Activated naive CD8-positive, alpha-beta T cell treated with anti-CD3 and anti-CD28 coated beads, Interleukin-2, amount 50 U/mL, for 24 hours (primary cell): ENCODE data around the gene ANKRD16.
A peak's percentile ranks its signal among the peaks of the same experiment; 100 is the strongest.
"Not testable (repeated sequence)": the region's sequence is repeated elsewhere in the genome, so short reads cannot be mapped to it uniquely, and the experiment has no call there.

Experiments used
- ATAC-seq: fragments of 150-1000 bp; cut with Tn5 transposase; one replicate; pipeline ENCODE4 v1.10.0; 2021
- DNase-seq: peaks from one replicate; pipeline ENCODE4 v3.0.0; 2021
- H3K27ac Mint-ChIP-seq: one replicate; pipeline ENCODE4 v1.8.0; 2021; ENCODE audit warnings: mild to moderate bottlenecking, mixed read lengths
- H3K27me3 Mint-ChIP-seq: one replicate; pipeline ENCODE4 v1.8.0; 2021; ENCODE audit warnings: mixed read lengths
- H3K36me3 Mint-ChIP-seq: one replicate; pipeline ENCODE4 v1.8.0; 2021; ENCODE audit warnings: low read depth, mixed read lengths
- H3K4me1 Mint-ChIP-seq: one replicate; pipeline ENCODE4 v1.8.0; 2021; ENCODE audit warnings: mixed read lengths
- H3K4me3 Mint-ChIP-seq: one replicate; pipeline ENCODE4 v1.8.0; 2021; ENCODE audit warnings: mild to moderate bottlenecking, moderate library complexity, mixed read lengths
- H3K9me3 Mint-ChIP-seq: one replicate; pipeline ENCODE4 v1.8.0; 2021; ENCODE audit warnings: mixed read lengths

Gene ANKRD16

GRCh38 chr10:5895804-5896203 is 6.1 kb upstream of the ANKRD16 start:
- no peaks in the 10 kb centered on the region for H3K27me3 Mint-ChIP-seq
- peak overlapping the region; percentile 64 for H3K27ac Mint-ChIP-seq
- ATAC-seq (no peak), DNase-seq (no peak)
- no peaks in the 10 kb centered on the region for H3K9me3 Mint-ChIP-seq
- H3K4me3 Mint-ChIP-seq = no peak overlapping the region
- H3K36me3 Mint-ChIP-seq = peaks cover 27% of the 10 kb centered on the region
- H3K4me1 Mint-ChIP-seq = peaks cover 47% of the 10 kb centered on the region

DNA sequence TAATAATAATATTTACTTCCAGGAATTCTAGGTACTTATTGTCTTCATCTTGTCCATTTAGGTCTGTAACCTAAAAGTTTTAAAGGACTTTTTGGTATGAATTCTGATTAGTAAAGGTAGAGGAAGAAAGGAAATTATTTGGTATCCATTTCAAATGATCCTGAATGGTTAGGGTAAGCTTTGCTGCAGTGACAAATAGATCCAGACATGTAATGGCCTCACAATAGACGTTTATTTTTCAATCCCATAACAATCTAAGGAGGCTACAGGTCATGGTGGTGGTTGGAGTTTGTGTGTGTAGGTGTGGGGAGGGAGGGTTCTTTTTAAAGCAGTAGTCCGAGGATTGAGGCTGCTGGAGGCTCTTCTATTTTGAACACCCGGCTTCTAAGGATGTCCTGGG is 5.7 kb upstream of the ANKRD16 start:
- Mint-ChIP-seq H3K4me1 (peaks cover 50% of the 10 kb centered on the region), H3K4me3 (no peak overlapping the region), H3K27me3 (no peaks in the 10 kb centered on the region), H3K36me3 (peaks cover 30% of the 10 kb centered on the region), H3K27ac (no peak overlapping the region), H3K9me3 (no peaks in the 10 kb centered on the region)
- no peak for ATAC-seq
- no peak for DNase-seq

DNA sequence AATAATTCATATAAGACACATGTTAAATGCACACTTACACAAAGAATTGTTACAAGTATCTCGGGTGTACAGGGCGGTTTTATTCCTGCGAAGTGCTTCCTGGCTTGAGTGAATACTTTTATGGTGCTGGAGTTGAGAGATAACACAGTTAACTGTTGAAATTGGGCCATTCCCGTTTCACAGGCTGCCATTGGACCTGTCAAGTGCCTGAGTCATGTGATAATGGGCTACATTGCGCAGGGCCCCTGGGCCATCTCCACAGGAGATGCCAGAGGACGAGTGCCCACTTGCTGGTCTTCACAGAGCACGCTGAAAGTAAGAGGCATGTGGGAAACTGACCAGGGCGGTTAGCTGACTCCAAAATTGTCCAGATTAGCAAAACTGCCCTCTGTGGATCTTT is 5.2 kb upstream of the ANKRD16 start:
- Mint-ChIP-seq H3K27ac (no peak overlapping the region), H3K4me3 (no peak overlapping the region), H3K36me3 (peaks cover 30% of the 10 kb centered on the region), H3K27me3 (no peaks in the 10 kb centered on the region), H3K9me3 (no peaks in the 10 kb centered on the region), H3K4me1 (peaks cover 50% of the 10 kb centered on the region)
- no peak for DNase-seq
- ATAC-seq = no peak

GRCh38 chr10:5894403-5894802 is 4.7 kb upstream of the ANKRD16 start:
- H3K36me3 Mint-ChIP-seq = peaks cover 30% of the 10 kb centered on the region
- no peak overlapping the region for H3K27ac Mint-ChIP-seq
- peaks cover 50% of the 10 kb centered on the region for H3K4me1 Mint-ChIP-seq
- H3K9me3 Mint-ChIP-seq = no peaks in the 10 kb centered on the region
- DNase-seq = no peak
- ATAC-seq = no peak
- H3K4me3 Mint-ChIP-seq = no peak overlapping the region
- no peaks in the 10 kb centered on the region for H3K27me3 Mint-ChIP-seq

GRCh38 chr10:5893321-5893720 is 3.6 kb upstream of the ANKRD16 start:
- ATAC-seq (no peak), DNase-seq (no peak)
- Mint-ChIP-seq H3K4me1 (peaks cover 56% of the 10 kb centered on the region), H3K36me3 (peaks cover 30% of the 10 kb centered on the region), H3K27me3 (no peaks in the 10 kb centered on the region), H3K4me3 (no peak overlapping the region), H3K9me3 (no peaks in the 10 kb centered on the region), H3K27ac (no peak overlapping the region)

- peaks cover 24% of the 10 kb centered on the region for H3K36me3 Mint-ChIP-seq
Measured at GRCh38 chr10:5892007-5892406, 2.3 kb upstream of the ANKRD16 start.

GRCh38 chr10:5891009-5891408 is 1.3 kb upstream of the ANKRD16 start:
- ATAC-seq = no peak
- Mint-ChIP-seq H3K27me3 (no peaks in the 10 kb centered on the region), H3K4me1 (peaks cover 62% of the 10 kb centered on the region), H3K4me3 (peak overlapping the region; percentile 94), H3K36me3 (peaks cover 26% of the 10 kb centered on the region), H3K9me3 (no peaks in the 10 kb centered on the region), H3K27ac (peak overlapping the region; percentile 88)
- no peak for DNase-seq

More at GRCh38 chr10:5892007-5892406, 2.3 kb upstream of the ANKRD16 start:
- Mint-ChIP-seq H3K9me3 (no peaks in the 10 kb centered on the region), H3K27ac (no peak overlapping the region), H3K4me1 (peaks cover 65% of the 10 kb centered on the region), H3K27me3 (no peaks in the 10 kb centered on the region), H3K4me3 (peak overlapping the region; percentile 44)
- DNase-seq (no peak), ATAC-seq (no peak)

DNA sequence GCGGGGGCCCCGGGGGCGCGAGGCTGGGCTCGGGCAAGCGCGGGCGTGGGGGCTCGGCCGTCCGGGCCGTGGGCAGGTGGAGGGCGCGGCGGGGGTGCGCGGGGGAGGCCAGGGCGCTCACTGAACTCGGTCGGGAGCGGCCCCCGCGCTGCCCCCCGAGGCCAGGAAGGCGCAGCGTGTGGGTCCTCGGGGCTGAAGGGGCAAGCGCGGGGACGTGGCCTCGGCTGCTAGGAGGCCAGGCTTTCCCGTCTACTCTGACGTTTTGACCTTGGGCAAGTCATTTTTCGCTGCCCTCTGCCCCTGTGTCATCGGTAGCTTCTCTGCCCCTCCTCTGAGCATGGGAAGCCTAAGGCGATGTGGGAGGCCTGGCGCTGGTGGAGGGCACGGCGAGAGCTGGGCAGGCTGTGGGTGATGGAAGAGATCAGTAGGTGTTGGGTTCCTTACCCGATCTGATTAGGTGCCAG is 791 bp upstream of the ANKRD16 start:
- Mint-ChIP-seq H3K27ac (peak overlapping the region; percentile 88), H3K36me3 (peaks cover 29% of the 10 kb centered on the region), H3K27me3 (no peaks in the 10 kb centered on the region), H3K4me3 (peak overlapping the region; percentile 94), H3K9me3 (no peaks in the 10 kb centered on the region), H3K4me1 (peaks cover 57% of the 10 kb centered on the region)
- peak; percentile 32 for DNase-seq
- ATAC-seq = peak; percentile 3

GRCh38 chr10:5888843-5889623 is 660 bp downstream of the ANKRD16 start:
- no peaks in the 10 kb centered on the region for H3K9me3 Mint-ChIP-seq
- peaks cover 47% of the 10 kb centered on the region for H3K4me1 Mint-ChIP-seq
- ATAC-seq (peak; percentile 29), DNase-seq (peak; percentile 50)
- H3K27ac Mint-ChIP-seq = peak overlapping the region; percentile 75
- H3K27me3 Mint-ChIP-seq = no peaks in the 10 kb centered on the region
- peaks cover 31% of the 10 kb centered on the region for H3K36me3 Mint-ChIP-seq
- peak overlapping the region; percentile 92 for H3K4me3 Mint-ChIP-seq

DNA sequence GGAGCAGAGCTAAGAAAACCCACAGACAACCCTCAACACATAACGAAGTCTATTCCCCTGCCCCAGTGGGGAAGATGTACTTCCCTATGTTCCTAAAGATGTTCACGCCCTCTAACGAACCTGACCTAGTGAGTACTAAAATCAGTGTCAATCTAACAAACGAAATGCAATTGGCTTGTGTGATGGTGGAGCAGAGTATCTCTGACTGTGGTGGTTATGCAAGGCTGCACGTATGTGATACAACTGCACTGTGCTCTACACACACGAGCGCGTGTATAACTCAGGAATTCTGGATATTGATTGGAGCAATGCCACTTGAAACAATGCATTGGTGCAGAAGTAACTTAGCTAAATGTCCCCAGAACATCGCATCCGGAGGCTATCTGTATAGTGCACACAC is 1.3 kb downstream of the ANKRD16 start:
- no peak for ATAC-seq

GRCh38 chr10:5887641-5888040 is 2.1 kb downstream of the ANKRD16 start:
- Mint-ChIP-seq H3K27me3 (no peaks in the 10 kb centered on the region), H3K4me3 (peak overlapping the region; percentile 92), H3K4me1 (peaks cover 38% of the 10 kb centered on the region), H3K36me3 (peaks cover 29% of the 10 kb centered on the region), H3K27ac (no peak overlapping the region), H3K9me3 (no peaks in the 10 kb centered on the region)
- ATAC-seq (no peak), DNase-seq (no peak)

More for the DNA sequence above, 1.3 kb downstream of the ANKRD16 start:
- H3K4me3 Mint-ChIP-seq = peak overlapping the region; percentile 92
- no peaks in the 10 kb centered on the region for H3K27me3 Mint-ChIP-seq
- peaks cover 27% of the 10 kb centered on the region for H3K36me3 Mint-ChIP-seq
- peak overlapping the region; percentile 75 for H3K27ac Mint-ChIP-seq
- no peak for DNase-seq
- H3K4me1 Mint-ChIP-seq = peaks cover 44% of the 10 kb centered on the region
- no peaks in the 10 kb centered on the region for H3K9me3 Mint-ChIP-seq

DNA sequence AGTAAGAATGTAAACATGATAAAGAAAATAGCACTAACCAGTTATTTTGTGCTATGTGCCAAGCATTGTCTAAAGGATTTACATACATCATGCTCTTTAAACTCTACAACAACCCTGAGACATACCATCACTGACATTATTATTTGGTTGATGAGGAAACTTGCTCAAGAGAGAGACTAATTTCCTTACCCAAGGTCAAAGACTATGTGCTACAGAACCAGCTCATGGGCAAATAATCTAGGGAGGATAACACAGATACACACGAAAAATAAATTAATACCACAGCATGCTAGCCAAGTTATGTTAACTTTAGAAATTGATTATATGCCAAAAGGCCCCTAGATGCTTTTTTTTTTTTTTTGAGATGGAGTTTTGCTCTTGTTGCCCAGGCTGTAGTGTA is 2.7 kb downstream of the ANKRD16 start:
- H3K4me3 Mint-ChIP-seq = no peak overlapping the region
- H3K27ac Mint-ChIP-seq = no peak overlapping the region
- peaks cover 32% of the 10 kb centered on the region for H3K4me1 Mint-ChIP-seq

DNA sequence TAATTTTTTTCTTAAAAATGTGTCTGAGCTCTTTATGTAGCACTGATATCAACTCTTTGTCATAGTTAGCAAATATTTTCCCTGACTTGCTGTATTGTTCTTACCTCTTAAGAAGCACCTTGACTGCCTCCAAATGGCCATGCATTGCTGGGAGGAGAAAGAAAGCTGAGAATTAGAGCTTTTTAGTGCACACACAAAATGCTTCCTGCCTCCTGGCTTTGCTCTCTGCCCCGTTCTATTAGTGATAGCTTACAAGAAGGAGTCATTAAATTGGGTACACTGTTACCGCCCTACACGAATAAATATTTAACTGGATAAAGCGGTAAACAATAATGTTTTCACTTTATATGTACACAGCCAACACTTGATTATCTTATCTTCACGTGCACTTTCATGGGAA is 4.1 kb downstream of the ANKRD16 start:
- Mint-ChIP-seq H3K4me1 (peaks cover 18% of the 10 kb centered on the region), H3K36me3 (peaks cover 32% of the 10 kb centered on the region), H3K9me3 (no peaks in the 10 kb centered on the region), H3K27me3 (no peaks in the 10 kb centered on the region), H3K27ac (no peak overlapping the region), H3K4me3 (no peak overlapping the region)
- DNase-seq (no peak), ATAC-seq (no peak)

More for the DNA sequence above, 2.7 kb downstream of the ANKRD16 start:
- H3K27me3 Mint-ChIP-seq = no peaks in the 10 kb centered on the region
- H3K36me3 Mint-ChIP-seq = peaks cover 32% of the 10 kb centered on the region
- no peaks in the 10 kb centered on the region for H3K9me3 Mint-ChIP-seq
- DNase-seq (no peak), ATAC-seq (no peak)

GRCh38 chr10:5882961-5883360 is 6.7 kb downstream of the ANKRD16 start:
- ATAC-seq (no peak), DNase-seq (no peak)
- H3K27me3 Mint-ChIP-seq = no peaks in the 10 kb centered on the region
- peaks cover 45% of the 10 kb centered on the region for H3K36me3 Mint-ChIP-seq
- peaks cover 8% of the 10 kb centered on the region for H3K4me1 Mint-ChIP-seq
- H3K4me3 Mint-ChIP-seq = no peak overlapping the region
- no peaks in the 10 kb centered on the region for H3K9me3 Mint-ChIP-seq
- no peak overlapping the region for H3K27ac Mint-ChIP-seq

DNA sequence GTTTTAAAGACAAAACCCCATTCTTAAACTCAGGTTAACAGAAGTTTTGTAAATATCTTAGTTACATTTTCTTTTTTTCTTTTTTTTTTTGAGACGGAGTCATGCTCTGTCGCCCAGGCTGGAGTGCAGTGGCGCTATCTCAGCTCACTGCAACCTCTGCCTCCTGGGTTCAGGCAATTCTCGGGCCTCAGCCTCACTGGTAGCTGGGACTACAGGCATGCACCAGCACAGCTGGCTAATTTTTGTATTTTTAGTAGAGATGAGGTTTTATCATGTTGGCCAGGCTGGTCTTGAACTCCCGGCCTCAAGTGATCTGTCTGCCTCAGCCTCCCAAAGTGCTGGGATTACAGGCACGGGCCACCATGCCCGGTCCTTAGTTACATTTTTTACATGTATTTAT is 12.7 kb downstream of the ANKRD16 start:
- not testable (repeated sequence) for H3K4me3 Mint-ChIP-seq, H3K4me1 Mint-ChIP-seq, H3K9me3 Mint-ChIP-seq, H3K27ac Mint-ChIP-seq, H3K27me3 Mint-ChIP-seq, ATAC-seq, DNase-seq
- peaks cover 32% of the 10 kb centered on the region for H3K36me3 Mint-ChIP-seq
